Fibroblast of pulmonary artery (primary cell): ENCODE results near the gene HVCN1.

Experiments used
- DNase-seq: peaks from one replicate; pipeline ENCODE4 v3.0.0-alpha.2; 2010; ENCODE audit warnings: low read depth
- H3K4me3 ChIP-seq: replicated peaks from 2 replicates; pipeline ENCODE4 v1.5.1; 2011; ENCODE audit warnings: low read depth, mild to moderate bottlenecking, control low read depth, low read length, moderate library complexity
- CTCF ChIP-seq: IDR thresholded peaks from 2 replicates; pipeline ENCODE4 v1.5.1; 2011; ENCODE audit warnings: mild to moderate bottlenecking, control low read depth, low read length, inconsistent platforms; ENCODE audit errors: missing control alignments

The HVCN1 gene

GRCh38 chr12:110690127-110690430, 1.2 kb upstream of the HVCN1 start:
- no peak for TF ChIP-seq CTCF
- DNase-seq, result no peak
- no peak overlapping the region for H3K4me3 ChIP-seq

- peak overlapping the region; percentile 58 for H3K4me3 ChIP-seq
- no peak for TF ChIP-seq CTCF
- peak; percentile 29 for DNase-seq
Observed at GRCh38 chr12:110689281-110690126, 589 bp upstream of the HVCN1 start.

- H3K4me3 ChIP-seq, result no peak overlapping the region
- no peak for DNase-seq
- no peak for TF ChIP-seq CTCF
Observed at GRCh38 chr12:110687396-110688169, 1.3 kb downstream of the HVCN1 start.

GRCh38 chr12:110686294-110686903, 2.5 kb downstream of the HVCN1 start:
- no peak for DNase-seq
- TF ChIP-seq CTCF, result no peak
- no peak overlapping the region for H3K4me3 ChIP-seq

GRCh38 chr12:110684312-110684836, 4.5 kb downstream of the HVCN1 start:
- no peak for DNase-seq
- no peak for TF ChIP-seq CTCF
- no peak overlapping the region for H3K4me3 ChIP-seq

- no peak overlapping the region for H3K4me3 ChIP-seq
- no peak for DNase-seq
- TF ChIP-seq CTCF, result no peak
Observed at GRCh38 chr12:110683888-110684287, 5.0 kb downstream of the HVCN1 start.
